RWPE1 (cell line): ENCODE data around the gene SMAD7.

Experiments
- CTCF ChIA-PET: fragments of 350-600 bp; sonication (Branson Sonifier 250); formaldehyde crosslinking; extraction: SDS; loops from one replicate; lab custom pipeline; 2021; lab: Yijun Ruan, JAX
- POLR2A ChIA-PET: fragments of 400-600 bp; formaldehyde crosslinking; extraction: SDS; loops from one replicate; lab custom pipeline; 2020; ENCODE audit warnings: antibody characterized with exemption; ENCODE audit not compliant: low non-redundant PET; lab: Yijun Ruan, JAX
- DNase-seq: peaks from one replicate; pipeline ENCODE4 v3.0.0; 2012; ENCODE audit warnings: low spot score
- H3K27ac ChIP-seq: fragments of 450-650 bp; 2 replicates; pipeline ENCODE4 v1.5.1; 2017
- TF ChIP-seq, protein P1 (sequence below): fragments of 450-650 bp; conservative IDR thresholded peaks from 2 replicates; pipeline ENCODE4 v1.5.1; 2017; ENCODE audit warnings: low read depth, mild to moderate bottlenecking

Gene SMAD7

GRCh38 chr18:48878471-48878870 lies 72.3 kb downstream of the SMAD7 start:
- H3K27ac ChIP-seq = no peak overlapping the region
- CTCF ChIA-PET = no interaction called here
- TF ChIP-seq, protein P1, sequence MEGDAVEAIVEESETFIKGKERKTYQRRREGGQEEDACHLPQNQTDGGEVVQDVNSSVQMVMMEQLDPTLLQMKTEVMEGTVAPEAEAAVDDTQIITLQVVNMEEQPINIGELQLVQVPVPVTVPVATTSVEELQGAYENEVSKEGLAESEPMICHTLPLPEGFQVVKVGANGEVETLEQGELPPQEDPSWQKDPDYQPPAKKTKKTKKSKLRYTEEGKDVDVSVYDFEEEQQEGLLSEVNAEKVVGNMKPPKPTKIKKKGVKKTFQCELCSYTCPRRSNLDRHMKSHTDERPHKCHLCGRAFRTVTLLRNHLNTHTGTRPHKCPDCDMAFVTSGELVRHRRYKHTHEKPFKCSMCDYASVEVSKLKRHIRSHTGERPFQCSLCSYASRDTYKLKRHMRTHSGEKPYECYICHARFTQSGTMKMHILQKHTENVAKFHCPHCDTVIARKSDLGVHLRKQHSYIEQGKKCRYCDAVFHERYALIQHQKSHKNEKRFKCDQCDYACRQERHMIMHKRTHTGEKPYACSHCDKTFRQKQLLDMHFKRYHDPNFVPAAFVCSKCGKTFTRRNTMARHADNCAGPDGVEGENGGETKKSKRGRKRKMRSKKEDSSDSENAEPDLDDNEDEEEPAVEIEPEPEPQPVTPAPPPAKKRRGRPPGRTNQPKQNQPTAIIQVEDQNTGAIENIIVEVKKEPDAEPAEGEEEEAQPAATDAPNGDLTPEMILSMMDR = no peak

GRCh38 chr18:48877941-48878340 lies 72.8 kb downstream of the SMAD7 start:
- TF ChIP-seq, protein P1 = no peak
- ChIA-PET POLR2A (interaction anchor here (0.6 kb wide), 1 partner anchor 75 kb away, joined by 3 read pairs; no protein-coding TSS in a partner anchor), CTCF (no interaction called here)
- no peak for DNase-seq
- no peak overlapping the region for H3K27ac ChIP-seq

More at GRCh38 chr18:48878471-48878870, 72.3 kb downstream of the SMAD7 start:
- DNase-seq = no peak
- POLR2A ChIA-PET = interaction anchor here (0.6 kb wide), 1 partner anchor 74 kb away, joined by 3 read pairs; no protein-coding TSS in a partner anchor

- POLR2A ChIA-PET = interaction anchor here (0.6 kb wide), 1 partner anchor 71 kb away, joined by 5 read pairs; no protein-coding TSS in a partner anchor
- TF ChIP-seq, protein P1 = no peak
- CTCF ChIA-PET = no interaction called here
- H3K27ac ChIP-seq = no peak overlapping the region
- DNase-seq = no peak
These were observed 74.2 kb downstream of the SMAD7 start for GRCh38 chr18:48876590-48876989.

GRCh38 chr18:48875942-48876511 lies 74.7 kb downstream of the SMAD7 start:
- ChIA-PET CTCF (no interaction called here), POLR2A (interaction anchor here (0.6 kb wide), 1 partner anchor 71 kb away, joined by 5 read pairs; no protein-coding TSS in a partner anchor)
- peak overlapping the region; percentile 15 for H3K27ac ChIP-seq
- TF ChIP-seq, protein P1 = no peak
- no peak for DNase-seq

GRCh38 chr18:48875314-48875941 lies 75.3 kb downstream of the SMAD7 start:
- no peak for DNase-seq
- TF ChIP-seq, protein P1 = no peak
- peak overlapping the region; percentile 70 for H3K27ac ChIP-seq
- ChIA-PET POLR2A (no interaction called here), CTCF (no interaction called here)

DNA sequence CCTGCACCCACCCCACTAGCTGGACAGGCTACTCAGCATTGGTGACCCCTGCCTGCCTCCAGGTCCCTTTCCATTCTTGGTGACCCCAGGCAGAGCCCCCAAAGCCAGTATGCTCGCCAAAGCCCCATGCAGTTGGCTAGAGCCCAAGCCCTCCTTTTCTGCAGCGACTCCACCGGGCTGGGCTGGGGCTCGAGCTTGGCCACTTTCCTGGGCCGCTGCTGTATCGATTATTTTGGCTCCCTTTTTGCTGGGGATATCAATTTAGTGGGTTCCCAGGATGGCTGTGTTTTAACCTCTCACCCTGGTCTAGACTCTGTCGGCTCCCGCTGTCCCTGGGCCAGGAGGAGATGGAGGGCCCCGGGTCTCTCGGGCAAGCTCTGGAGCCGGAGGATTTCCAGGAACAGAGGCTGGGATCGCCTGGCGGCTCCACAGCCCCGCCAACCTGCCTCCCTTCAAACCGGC lies 76.0 kb downstream of the SMAD7 start:
- POLR2A ChIA-PET = no interaction called here
- H3K27ac ChIP-seq = peak overlapping the region; percentile 70; the same call in 1 of the 2 replicates
- TF ChIP-seq, protein P1 = no peak
- DNase-seq = no peak
- CTCF ChIA-PET = interaction anchor here (0.7 kb wide), 1 partner anchor 38 kb away, joined by 3 read pairs; no protein-coding TSS in a partner anchor
